WTC11 (cell line): ENCODE measurements around the gene SLC38A10. TPM values are rescaled to one million over a fixed set of nuclear protein-coding genes. Genes with fewer than 3 reads are reported as not detected.

Source experiments
- ATAC-seq: fragments of 200-7000 bp; cut with Tn5 transposase; 2 replicates; pipeline ENCODE4 v1.10.0; 2021; ENCODE audit warnings: mild to moderate bottlenecking, moderate library complexity
- CTCF ChIA-PET: fragments of 300-600 bp; sonication (Branson Sonifier 250); formaldehyde crosslinking; loops from one replicate; lab custom pipeline; 2021; ENCODE audit warnings: antibody characterized with exemption; lab: Charles Lee
- POLR2A ChIA-PET: fragments of 350-600 bp; sonication (Branson Sonifier 250); formaldehyde crosslinking; loops from one replicate; lab custom pipeline; 2021; ENCODE audit warnings: antibody characterized with exemption; lab: Charles Lee
- DNase-seq: peaks from one replicate; pipeline ENCODE4 v3.0.0; 2021; ENCODE audit warnings: low spot score
- H3K27ac Mint-ChIP-seq: 2 replicates; pipeline ENCODE4 v1.8.0; 2021; ENCODE audit warnings: mixed read lengths
- H3K27me3 Mint-ChIP-seq: 2 replicates; pipeline ENCODE4 v1.8.0; 2021; ENCODE audit warnings: low read depth, mild to moderate bottlenecking, moderate library complexity, mixed read lengths
- H3K36me3 Mint-ChIP-seq: 2 replicates; pipeline ENCODE4 v1.8.0; 2021; ENCODE audit warnings: mixed read lengths
- H3K4me1 Mint-ChIP-seq: 2 replicates; pipeline ENCODE4 v1.8.0; 2022; ENCODE audit warnings: mixed read lengths
- H3K4me3 Mint-ChIP-seq: 2 replicates; pipeline ENCODE4 v1.8.0; 2021; ENCODE audit warnings: mild to moderate bottlenecking, moderate library complexity, mixed read lengths
- H3K9me3 Mint-ChIP-seq: 2 replicates; pipeline ENCODE4 v1.8.0; 2021; ENCODE audit warnings: mixed read lengths
- AR ChIP-seq: fragments of 250-450 bp; sonication (Bioruptor Pico); IDR thresholded peaks from 2 replicates; pipeline ENCODE4 v1.9.0; 2021; ENCODE audit warnings: mild to moderate bottlenecking
- ERG ChIP-seq: fragments of 250-450 bp; sonication (Bioruptor Pico); IDR thresholded peaks from 2 replicates; pipeline ENCODE4 v1.8.0; 2021; ENCODE audit warnings: mild to moderate bottlenecking
- IRF2 ChIP-seq: sonication (generic); formaldehyde crosslinking; IDR thresholded peaks from 2 replicates; pipeline ENCODE4 v1.8.0; 2022; ENCODE audit warnings: low read depth, missing genetic modification reagents, borderline replicate concordance
- MYBL2 ChIP-seq: sonication (generic); formaldehyde crosslinking; IDR thresholded peaks from 2 replicates; pipeline ENCODE4 v1.8.1; 2023; ENCODE audit warnings: mild to moderate bottlenecking, moderate library complexity, missing genetic modification reagents
- RELA ChIP-seq: sonication (generic); formaldehyde crosslinking; IDR thresholded peaks from 2 replicates; pipeline ENCODE4 v1.8.1; 2022; ENCODE audit warnings: missing genetic modification reagents, mild to moderate bottlenecking, borderline replicate concordance
- SP1 ChIP-seq: sonication (generic); formaldehyde crosslinking; conservative IDR thresholded peaks from 2 replicates; pipeline ENCODE4 v1.8.1; 2022; ENCODE audit warnings: missing genetic modification reagents
- TCF7 ChIP-seq: sonication (generic); formaldehyde crosslinking; IDR thresholded peaks from 2 replicates; pipeline ENCODE4 v1.8.0; 2022; ENCODE audit warnings: mild to moderate bottlenecking, low read depth, missing genetic modification reagents, moderate library complexity
- TEAD4 ChIP-seq: sonication (generic); formaldehyde crosslinking; IDR thresholded peaks from 2 replicates; pipeline ENCODE4 v1.8.0; 2022; ENCODE audit warnings: mild to moderate bottlenecking, missing genetic modification reagents
- ZNF121 ChIP-seq: sonication (generic); formaldehyde crosslinking; IDR thresholded peaks from 2 replicates; pipeline ENCODE4 v1.8.0; 2023; ENCODE audit warnings: missing genetic modification reagents
- ZNF138 ChIP-seq: sonication (generic); formaldehyde crosslinking; conservative IDR thresholded peaks from 2 replicates; pipeline ENCODE4 v1.8.1; 2022; ENCODE audit warnings: mild to moderate bottlenecking, moderate library complexity, missing genetic modification reagents
- total RNA-seq: library from RNA; stranded (reverse); gene quantifications from 3 replicates; pipeline ENCODE4 v1.2.3, GENCODE V29; 2021
- TF ChIP-seq, protein P1 (sequence below): sonication (generic); formaldehyde crosslinking; IDR thresholded peaks from 2 replicates; pipeline ENCODE4 v1.8.0; 2022; ENCODE audit warnings: missing genetic modification reagents
- TF ChIP-seq, protein P2 (sequence below): fragments of 250-450 bp; sonication (Bioruptor Pico); IDR thresholded peaks from 2 replicates; pipeline ENCODE4 v1.9.0; 2021; ENCODE audit warnings: mild to moderate bottlenecking, borderline replicate concordance
- TF ChIP-seq, protein P3 (sequence below): sonication (generic); formaldehyde crosslinking; IDR thresholded peaks from 2 replicates; pipeline ENCODE4 v1.8.0; 2023; ENCODE audit warnings: missing genetic modification reagents
- TF ChIP-seq, protein P4 (sequence below): sonication (generic); formaldehyde crosslinking; IDR thresholded peaks from 2 replicates; pipeline ENCODE4 v1.8.1; 2023; ENCODE audit warnings: mild to moderate bottlenecking, missing genetic modification reagents, borderline replicate concordance
- TF ChIP-seq, protein P5 (sequence below): sonication (generic); formaldehyde crosslinking; IDR thresholded peaks from 2 replicates; pipeline ENCODE4 v1.8.1; 2022; ENCODE audit warnings: low read depth, mild to moderate bottlenecking, moderate library complexity, missing genetic modification reagents, borderline replicate concordance

SLC38A10 gene
- total RNA-seq, 1 experiment from 2014 or later: 47.0 TPM

GRCh38 chr17:81282876-81283275, 12.2 kb downstream of the SLC38A10 start (continued):
- TF ChIP-seq, protein P1, sequence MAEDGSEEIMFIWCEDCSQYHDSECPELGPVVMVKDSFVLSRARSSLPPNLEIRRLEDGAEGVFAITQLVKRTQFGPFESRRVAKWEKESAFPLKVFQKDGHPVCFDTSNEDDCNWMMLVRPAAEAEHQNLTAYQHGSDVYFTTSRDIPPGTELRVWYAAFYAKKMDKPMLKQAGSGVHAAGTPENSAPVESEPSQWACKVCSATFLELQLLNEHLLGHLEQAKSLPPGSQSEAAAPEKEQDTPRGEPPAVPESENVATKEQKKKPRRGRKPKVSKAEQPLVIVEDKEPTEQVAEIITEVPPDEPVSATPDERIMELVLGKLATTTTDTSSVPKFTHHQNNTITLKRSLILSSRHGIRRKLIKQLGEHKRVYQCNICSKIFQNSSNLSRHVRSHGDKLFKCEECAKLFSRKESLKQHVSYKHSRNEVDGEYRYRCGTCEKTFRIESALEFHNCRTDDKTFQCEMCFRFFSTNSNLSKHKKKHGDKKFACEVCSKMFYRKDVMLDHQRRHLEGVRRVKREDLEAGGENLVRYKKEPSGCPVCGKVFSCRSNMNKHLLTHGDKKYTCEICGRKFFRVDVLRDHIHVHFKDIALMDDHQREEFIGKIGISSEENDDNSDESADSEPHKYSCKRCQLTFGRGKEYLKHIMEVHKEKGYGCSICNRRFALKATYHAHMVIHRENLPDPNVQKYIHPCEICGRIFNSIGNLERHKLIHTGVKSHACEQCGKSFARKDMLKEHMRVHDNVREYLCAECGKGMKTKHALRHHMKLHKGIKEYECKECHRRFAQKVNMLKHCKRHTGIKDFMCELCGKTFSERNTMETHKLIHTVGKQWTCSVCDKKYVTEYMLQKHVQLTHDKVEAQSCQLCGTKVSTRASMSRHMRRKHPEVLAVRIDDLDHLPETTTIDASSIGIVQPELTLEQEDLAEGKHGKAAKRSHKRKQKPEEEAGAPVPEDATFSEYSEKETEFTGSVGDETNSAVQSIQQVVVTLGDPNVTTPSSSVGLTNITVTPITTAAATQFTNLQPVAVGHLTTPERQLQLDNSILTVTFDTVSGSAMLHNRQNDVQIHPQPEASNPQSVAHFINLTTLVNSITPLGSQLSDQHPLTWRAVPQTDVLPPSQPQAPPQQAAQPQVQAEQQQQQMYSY (CRISPR knock-in tag): no peak
- TF ChIP-seq, protein P2, sequence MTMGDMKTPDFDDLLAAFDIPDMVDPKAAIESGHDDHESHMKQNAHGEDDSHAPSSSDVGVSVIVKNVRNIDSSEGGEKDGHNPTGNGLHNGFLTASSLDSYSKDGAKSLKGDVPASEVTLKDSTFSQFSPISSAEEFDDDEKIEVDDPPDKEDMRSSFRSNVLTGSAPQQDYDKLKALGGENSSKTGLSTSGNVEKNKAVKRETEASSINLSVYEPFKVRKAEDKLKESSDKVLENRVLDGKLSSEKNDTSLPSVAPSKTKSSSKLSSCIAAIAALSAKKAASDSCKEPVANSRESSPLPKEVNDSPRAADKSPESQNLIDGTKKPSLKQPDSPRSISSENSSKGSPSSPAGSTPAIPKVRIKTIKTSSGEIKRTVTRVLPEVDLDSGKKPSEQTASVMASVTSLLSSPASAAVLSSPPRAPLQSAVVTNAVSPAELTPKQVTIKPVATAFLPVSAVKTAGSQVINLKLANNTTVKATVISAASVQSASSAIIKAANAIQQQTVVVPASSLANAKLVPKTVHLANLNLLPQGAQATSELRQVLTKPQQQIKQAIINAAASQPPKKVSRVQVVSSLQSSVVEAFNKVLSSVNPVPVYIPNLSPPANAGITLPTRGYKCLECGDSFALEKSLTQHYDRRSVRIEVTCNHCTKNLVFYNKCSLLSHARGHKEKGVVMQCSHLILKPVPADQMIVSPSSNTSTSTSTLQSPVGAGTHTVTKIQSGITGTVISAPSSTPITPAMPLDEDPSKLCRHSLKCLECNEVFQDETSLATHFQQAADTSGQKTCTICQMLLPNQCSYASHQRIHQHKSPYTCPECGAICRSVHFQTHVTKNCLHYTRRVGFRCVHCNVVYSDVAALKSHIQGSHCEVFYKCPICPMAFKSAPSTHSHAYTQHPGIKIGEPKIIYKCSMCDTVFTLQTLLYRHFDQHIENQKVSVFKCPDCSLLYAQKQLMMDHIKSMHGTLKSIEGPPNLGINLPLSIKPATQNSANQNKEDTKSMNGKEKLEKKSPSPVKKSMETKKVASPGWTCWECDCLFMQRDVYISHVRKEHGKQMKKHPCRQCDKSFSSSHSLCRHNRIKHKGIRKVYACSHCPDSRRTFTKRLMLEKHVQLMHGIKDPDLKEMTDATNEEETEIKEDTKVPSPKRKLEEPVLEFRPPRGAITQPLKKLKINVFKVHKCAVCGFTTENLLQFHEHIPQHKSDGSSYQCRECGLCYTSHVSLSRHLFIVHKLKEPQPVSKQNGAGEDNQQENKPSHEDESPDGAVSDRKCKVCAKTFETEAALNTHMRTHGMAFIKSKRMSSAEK: no peak
- TF ChIP-seq, protein P3, sequence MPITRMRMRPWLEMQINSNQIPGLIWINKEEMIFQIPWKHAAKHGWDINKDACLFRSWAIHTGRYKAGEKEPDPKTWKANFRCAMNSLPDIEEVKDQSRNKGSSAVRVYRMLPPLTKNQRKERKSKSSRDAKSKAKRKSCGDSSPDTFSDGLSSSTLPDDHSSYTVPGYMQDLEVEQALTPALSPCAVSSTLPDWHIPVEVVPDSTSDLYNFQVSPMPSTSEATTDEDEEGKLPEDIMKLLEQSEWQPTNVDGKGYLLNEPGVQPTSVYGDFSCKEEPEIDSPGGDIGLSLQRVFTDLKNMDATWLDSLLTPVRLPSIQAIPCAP (CRISPR knock-in tag): no peak
- no peak for TF ChIP-seq ZNF121 (CRISPR knock-in tag)

GRCh38 chr17:81282141-81282540, 13.0 kb downstream of the SLC38A10 start:
- CTCF ChIA-PET: no interaction called here
- ATAC-seq (no peak), DNase-seq (no peak)
- no peak overlapping the region for H3K4me3 Mint-ChIP-seq
- no peak overlapping the region for H3K27ac Mint-ChIP-seq
- no peaks in the 10 kb centered on the region for H3K27me3 Mint-ChIP-seq
- POLR2A ChIA-PET: no interaction called here
- H3K9me3 Mint-ChIP-seq: no peaks in the 10 kb centered on the region
- 0 out of 2 replicates have a peak, but pooled peaks cover 3% of the 10 kb centered on the region for H3K36me3 Mint-ChIP-seq
- H3K4me1 Mint-ChIP-seq: 0 out of 2 replicates have a peak, but pooled peaks cover 5% of the 10 kb centered on the region
- TF ChIP-seq TEAD4 (CRISPR knock-in tag): no peak
- TF ChIP-seq TCF7 (CRISPR knock-in tag): no peak
- TF ChIP-seq IRF2: no peak
- no peak for TF ChIP-seq ERG (CRISPR knock-in tag)
- TF ChIP-seq, protein P4, sequence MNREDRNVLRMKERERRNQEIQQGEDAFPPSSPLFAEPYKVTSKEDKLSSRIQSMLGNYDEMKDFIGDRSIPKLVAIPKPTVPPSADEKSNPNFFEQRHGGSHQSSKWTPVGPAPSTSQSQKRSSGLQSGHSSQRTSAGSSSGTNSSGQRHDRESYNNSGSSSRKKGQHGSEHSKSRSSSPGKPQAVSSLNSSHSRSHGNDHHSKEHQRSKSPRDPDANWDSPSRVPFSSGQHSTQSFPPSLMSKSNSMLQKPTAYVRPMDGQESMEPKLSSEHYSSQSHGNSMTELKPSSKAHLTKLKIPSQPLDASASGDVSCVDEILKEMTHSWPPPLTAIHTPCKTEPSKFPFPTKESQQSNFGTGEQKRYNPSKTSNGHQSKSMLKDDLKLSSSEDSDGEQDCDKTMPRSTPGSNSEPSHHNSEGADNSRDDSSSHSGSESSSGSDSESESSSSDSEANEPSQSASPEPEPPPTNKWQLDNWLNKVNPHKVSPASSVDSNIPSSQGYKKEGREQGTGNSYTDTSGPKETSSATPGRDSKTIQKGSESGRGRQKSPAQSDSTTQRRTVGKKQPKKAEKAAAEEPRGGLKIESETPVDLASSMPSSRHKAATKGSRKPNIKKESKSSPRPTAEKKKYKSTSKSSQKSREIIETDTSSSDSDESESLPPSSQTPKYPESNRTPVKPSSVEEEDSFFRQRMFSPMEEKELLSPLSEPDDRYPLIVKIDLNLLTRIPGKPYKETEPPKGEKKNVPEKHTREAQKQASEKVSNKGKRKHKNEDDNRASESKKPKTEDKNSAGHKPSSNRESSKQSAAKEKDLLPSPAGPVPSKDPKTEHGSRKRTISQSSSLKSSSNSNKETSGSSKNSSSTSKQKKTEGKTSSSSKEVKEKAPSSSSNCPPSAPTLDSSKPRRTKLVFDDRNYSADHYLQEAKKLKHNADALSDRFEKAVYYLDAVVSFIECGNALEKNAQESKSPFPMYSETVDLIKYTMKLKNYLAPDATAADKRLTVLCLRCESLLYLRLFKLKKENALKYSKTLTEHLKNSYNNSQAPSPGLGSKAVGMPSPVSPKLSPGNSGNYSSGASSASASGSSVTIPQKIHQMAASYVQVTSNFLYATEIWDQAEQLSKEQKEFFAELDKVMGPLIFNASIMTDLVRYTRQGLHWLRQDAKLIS (CRISPR knock-in tag): no peak
- TF ChIP-seq ZNF138 (CRISPR knock-in tag): no peak
- TF ChIP-seq, protein P5, sequence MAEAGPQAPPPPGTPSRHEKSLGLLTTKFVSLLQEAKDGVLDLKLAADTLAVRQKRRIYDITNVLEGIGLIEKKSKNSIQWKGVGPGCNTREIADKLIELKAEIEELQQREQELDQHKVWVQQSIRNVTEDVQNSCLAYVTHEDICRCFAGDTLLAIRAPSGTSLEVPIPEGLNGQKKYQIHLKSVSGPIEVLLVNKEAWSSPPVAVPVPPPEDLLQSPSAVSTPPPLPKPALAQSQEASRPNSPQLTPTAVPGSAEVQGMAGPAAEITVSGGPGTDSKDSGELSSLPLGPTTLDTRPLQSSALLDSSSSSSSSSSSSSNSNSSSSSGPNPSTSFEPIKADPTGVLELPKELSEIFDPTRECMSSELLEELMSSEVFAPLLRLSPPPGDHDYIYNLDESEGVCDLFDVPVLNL: no peak
- no peak for TF ChIP-seq MYBL2
- no peak for TF ChIP-seq AR (CRISPR knock-in tag)
- TF ChIP-seq, protein P3 (CRISPR knock-in tag): no peak
- no peak for TF ChIP-seq ZNF121 (CRISPR knock-in tag)
- no peak for TF ChIP-seq SP1 (CRISPR knock-in tag)
- no peak for TF ChIP-seq RELA (CRISPR knock-in tag)
